Ovary (tissue), 9 donors: Measurements from ENCODE around the gene FOLR1. TPM values are rescaled to one million over a fixed set of nuclear protein-coding genes. Genes with fewer than 3 reads are reported as not detected.

Experiments
- DNase-seq, 5 donors: peaks; one replicate each; pipeline ENCODE4 v3.0.0-alpha.2; 2019 to 2020
- H3K27ac ChIP-seq, 2 donors: fragments of 200-600 bp; one replicate each; pipeline versions ENCODE4 v1.5.1 to v1.8.0; 2019 to 2022
- H3K27me3 ChIP-seq: fragments of 200-600 bp; one replicate; pipeline ENCODE4 v1.8.0; 2022
- H3K36me3 ChIP-seq: fragments of 200-600 bp; sonication (generic); one replicate; pipeline ENCODE4 v1.5.1; 2019
- H3K4me1 ChIP-seq: one replicate; pipeline ENCODE4 v1.8.1; 2013; ENCODE audit warnings: mild to moderate bottlenecking, moderate library complexity; ENCODE audit not compliant: insufficient read depth
- H3K4me3 ChIP-seq: fragments of 200-600 bp; sonication (generic); one replicate; pipeline ENCODE4 v1.5.1; 2017
- H3K9me3 ChIP-seq, 2 donors: fragments of 200-600 bp in 1 of 2; sonication (generic) in 1 of 2; one replicate each; pipeline versions ENCODE4 v1.5.1 to v1.8.1; 2013 to 2019; ENCODE audit warnings: mild to moderate bottlenecking in 1 of 2, moderate library complexity in 1 of 2
- EP300 ChIP-seq: sonication (generic); formaldehyde crosslinking; IDR thresholded peaks from one replicate; pipeline ENCODE4 v1.6.1; 2017; ENCODE audit warnings: antibody characterized with exemption
- POLR2A ChIP-seq: fragments of 450-650 bp; IDR thresholded peaks from one replicate; pipeline ENCODE4 v1.6.1; 2017; ENCODE audit warnings: antibody characterized with exemption, mild to moderate bottlenecking, moderate library complexity
- WGBS, 3 donors: extraction: QIAGEN DNeasy Blood & Tissue Kit in 1 of 3; methylation state at CpG; one replicate each; pipeline versions ENCODE4 v1.1.5 to v1.1.7; 2013 to 2017; 5-methylcytosine and 5-hydroxymethylcytosine counted together
- intact Hi-C, 4 donors: fragments of 100-400 bp; cut with DNase I; formaldehyde crosslinking; loops; one replicate each; pipeline versions ENCODE4 v1.11.0 to v1.15.1; 2022 to 2023
- polyA plus RNA-seq, 2 donors: library from polyadenylated mRNA; stranded (reverse); fragments of 200-250 nt in 1 of 2; fragments of 350-450 nt in 1 of 2; fragmentation: Illumina TruSeq in 1 of 2; extraction: RNeasy Lipid Tissue Mini Kit (QIAGEN cat#74804) in 1 of 2; gene quantifications; one replicate each; pipeline ENCODE4 v1.2.3, GENCODE V29; 2013 to 2014
- total RNA-seq, 7 donors: library from RNA; depleted of rRNA in 2 of 7; stranded (reverse); fragments of >200 nt in 2 of 7; fragmentation: NEBNext Ultra II Directional in 3 of 7; extraction: Animal tissue kit (Norgen Biotek cat#: 25700) in 3 of 7; gene quantifications; one replicate each; pipeline versions ENCODE4 v1.1.0 to v1.2.4, GENCODE V29; 2016 to 2023
- TF ChIP-seq, protein P1 (sequence below), 3 donors: fragments of 450-650 bp in 2 of 3; fragments of 200-600 bp in 1 of 3; IDR thresholded peaks; one replicate each; pipeline versions ENCODE4 v1.5.1 to v1.8.0; 2016 to 2022; ENCODE audit warnings: antibody characterized with exemption in 3 of 3, mild to moderate bottlenecking in 1 of 3
- donor health status: DM: no; HTN: no; CAD: no; lungs with moderate emphysema.
- donor health status: DM: no; HTN: no; CAD: no.
- donor health status: Bipolar disorder and iron deficiency.
- donor health status: DM: yes; HTN: yes; CAD: no.
- donor health status: DM: no; HTN: no; CAD: no.
- donor health status: DM: yes; HTN: yes; CAD: no.

The FOLR1 gene
- total and polyA plus RNA-seq, 9 donors = 0.31 to 108 (median 4.3) TPM; not detected in 1

- intact Hi-C loops = loop anchor here in 1 of 4 donors (10.0 kb wide), 1 partner anchor 235 kb away; no protein-coding TSS in a partner anchor
Measured at GRCh38 chr11:72239849-72240460, 48.0 kb downstream of the FOLR1 start.

DNA sequence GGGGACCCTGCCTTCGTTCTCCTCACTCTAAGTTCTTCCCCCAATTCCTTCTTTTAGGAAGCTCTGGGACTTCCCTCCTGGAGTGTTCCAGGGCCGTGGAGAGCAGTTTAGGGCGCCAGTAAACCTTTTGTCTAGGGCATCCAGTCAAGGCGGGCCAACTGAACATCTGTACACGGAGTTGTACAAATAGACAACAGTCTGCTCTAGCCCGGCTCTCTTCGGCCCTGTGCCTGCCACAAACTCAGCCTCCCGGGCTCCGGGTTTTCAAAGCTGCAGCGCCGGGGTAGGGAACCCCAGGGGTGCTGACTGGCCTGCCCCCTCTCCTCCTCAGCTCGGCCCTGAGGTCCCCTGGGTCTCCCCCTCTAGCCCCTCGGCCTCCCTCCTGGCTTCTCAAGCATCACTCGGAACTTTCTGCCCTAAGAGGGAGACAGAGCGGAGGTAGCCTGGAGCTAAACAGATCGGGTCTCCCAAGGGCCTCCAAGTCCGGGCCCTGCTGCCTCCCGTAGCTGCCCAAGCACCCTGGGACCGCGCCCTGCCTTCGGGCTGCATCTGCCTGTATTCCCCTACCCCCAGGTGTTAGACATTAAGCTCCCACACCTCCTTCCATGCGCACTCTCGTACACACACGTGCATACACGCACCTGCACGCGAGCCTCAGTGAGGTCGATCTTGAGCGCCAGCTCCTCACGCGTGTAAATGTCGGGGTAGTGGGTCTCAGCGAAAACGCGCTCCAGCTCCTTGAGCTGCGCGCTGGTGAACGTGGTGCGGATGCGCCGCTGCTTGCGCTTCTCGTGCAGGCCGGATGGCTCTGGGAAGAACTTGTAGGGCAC is 48.7 kb downstream of the FOLR1 start:
- TF ChIP-seq EP300 = no peak
- no peak for TF ChIP-seq POLR2A
- TF ChIP-seq, protein P1, sequence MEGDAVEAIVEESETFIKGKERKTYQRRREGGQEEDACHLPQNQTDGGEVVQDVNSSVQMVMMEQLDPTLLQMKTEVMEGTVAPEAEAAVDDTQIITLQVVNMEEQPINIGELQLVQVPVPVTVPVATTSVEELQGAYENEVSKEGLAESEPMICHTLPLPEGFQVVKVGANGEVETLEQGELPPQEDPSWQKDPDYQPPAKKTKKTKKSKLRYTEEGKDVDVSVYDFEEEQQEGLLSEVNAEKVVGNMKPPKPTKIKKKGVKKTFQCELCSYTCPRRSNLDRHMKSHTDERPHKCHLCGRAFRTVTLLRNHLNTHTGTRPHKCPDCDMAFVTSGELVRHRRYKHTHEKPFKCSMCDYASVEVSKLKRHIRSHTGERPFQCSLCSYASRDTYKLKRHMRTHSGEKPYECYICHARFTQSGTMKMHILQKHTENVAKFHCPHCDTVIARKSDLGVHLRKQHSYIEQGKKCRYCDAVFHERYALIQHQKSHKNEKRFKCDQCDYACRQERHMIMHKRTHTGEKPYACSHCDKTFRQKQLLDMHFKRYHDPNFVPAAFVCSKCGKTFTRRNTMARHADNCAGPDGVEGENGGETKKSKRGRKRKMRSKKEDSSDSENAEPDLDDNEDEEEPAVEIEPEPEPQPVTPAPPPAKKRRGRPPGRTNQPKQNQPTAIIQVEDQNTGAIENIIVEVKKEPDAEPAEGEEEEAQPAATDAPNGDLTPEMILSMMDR (IDR thresholded peaks at IDR 0.05) = no peak
- peak in 1 of 5 donors; percentile 31 for DNase-seq
- H3K4me3 ChIP-seq = peak overlapping the region; percentile 25
- intact Hi-C loops = loop anchor here in 1 of 4 donors (10.0 kb wide), 1 partner anchor 236 kb away; no protein-coding TSS in a partner anchor
- peaks cover 12% of the 10 kb centered on the region for H3K27me3 ChIP-seq
- peaks cover 11% of the 10 kb centered on the region for H3K4me1 ChIP-seq
- WGBS, 3 donors = 7 to 15% (median 13%) methylated on average over 44 of the region's 44 CpGs
- H3K27ac ChIP-seq = no peak overlapping the region
- H3K9me3 ChIP-seq = no peaks in the 10 kb centered on the region
- H3K36me3 ChIP-seq = no peaks in the 10 kb centered on the region

More at GRCh38 chr11:72239849-72240460, 48.0 kb downstream of the FOLR1 start:
- Histone ChIP-seq H3K4me1 (peaks cover 11% of the 10 kb centered on the region), H3K27me3 (peaks cover 12% of the 10 kb centered on the region), H3K9me3 (no peaks in the 10 kb centered on the region), H3K27ac (no peak overlapping the region), H3K4me3 (peak overlapping the region; percentile 25), H3K36me3 (no peaks in the 10 kb centered on the region)
- TF ChIP-seq, protein P1 (IDR thresholded peaks at IDR 0.05) = peak in 1 of 3 donors; percentile 9
- no peak for TF ChIP-seq POLR2A
- 1 to 2% (median 1%) methylated on average over 25 to 69 of the region's 69 CpGs for WGBS, 3 donors
- DNase-seq = peak in 4 of 5 donors; percentile 41 to 76 (median 68)

DNA sequence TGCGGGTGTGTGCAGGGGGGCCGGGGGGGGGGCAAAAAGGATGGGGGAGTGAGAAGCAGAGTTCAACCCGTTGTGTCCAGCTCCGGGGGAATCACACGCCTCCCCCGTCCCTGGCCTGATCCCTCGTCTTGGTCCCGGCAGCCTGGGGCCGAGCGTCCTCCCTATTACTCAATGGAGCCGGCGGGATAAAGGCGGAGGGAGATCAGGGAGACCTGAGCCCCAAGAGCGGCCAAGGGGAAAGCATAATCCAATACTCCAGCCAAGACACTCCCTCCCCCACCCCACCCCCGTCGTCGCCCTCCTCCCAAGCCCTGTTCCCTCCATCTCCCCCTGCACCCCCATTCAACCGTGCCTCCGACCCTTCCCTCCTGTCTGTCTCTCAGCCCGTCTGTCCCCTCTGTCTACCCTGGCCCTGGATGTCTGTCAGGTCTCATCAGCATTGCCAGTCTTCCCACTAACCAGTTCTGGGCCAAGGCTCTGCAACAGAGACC is 49.4 kb downstream of the FOLR1 start:
- Histone ChIP-seq H3K4me1 (peaks cover 11% of the 10 kb centered on the region), H3K27ac (no peak overlapping the region), H3K4me3 (no peak overlapping the region), H3K36me3 (no peaks in the 10 kb centered on the region), H3K9me3 (no peaks in the 10 kb centered on the region), H3K27me3 (peaks cover 12% of the 10 kb centered on the region)
- no peak for TF ChIP-seq EP300
- intact Hi-C loops = loop anchor here in 1 of 4 donors (10.0 kb wide), 1 partner anchor 237 kb away; no protein-coding TSS in a partner anchor
- WGBS, 3 donors = 15 to 22% (median 22%) methylated on average over 19 to 20 of the region's 20 CpGs
- peak in 1 of 5 donors; percentile 22 for DNase-seq

DNA sequence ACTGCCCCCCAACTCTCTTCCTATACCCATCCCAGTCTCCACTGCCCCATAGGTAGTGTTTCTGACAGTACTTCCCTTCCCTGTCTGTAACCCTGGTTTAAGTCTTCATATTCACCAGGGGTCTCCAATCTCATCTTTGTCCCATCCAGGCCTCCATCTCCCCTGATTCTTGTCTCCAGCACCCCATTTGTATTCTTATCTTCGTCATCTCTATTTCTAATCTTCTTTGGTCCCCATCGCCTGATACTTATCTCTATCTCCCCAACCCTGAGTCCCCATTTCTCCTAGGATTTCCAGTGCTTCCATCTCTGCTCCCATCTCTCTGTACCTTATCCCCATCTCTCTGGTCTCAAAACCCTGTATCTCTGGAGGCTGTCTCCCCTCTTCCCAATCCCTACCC is 50.2 kb downstream of the FOLR1 start:
- WGBS, 3 donors = 94 to 97% (median 97%) methylated on average over 2 of the region's 2 CpGs
- Histone ChIP-seq H3K36me3 (no peaks in the 10 kb centered on the region), H3K4me3 (no peak overlapping the region), H3K9me3 (no peaks in the 10 kb centered on the region), H3K27ac (no peak overlapping the region), H3K27me3 (peaks cover 12% of the 10 kb centered on the region), H3K4me1 (peaks cover 11% of the 10 kb centered on the region)
- TF ChIP-seq, protein P1 (IDR thresholded peaks at IDR 0.05) = no peak
- TF ChIP-seq EP300 (no peak), POLR2A (no peak)
- intact Hi-C loops = loop anchor here in 1 of 4 donors (10.0 kb wide), 1 partner anchor 237 kb away; no protein-coding TSS in a partner anchor
- DNase-seq = no peak
